ENCODE results near the gene ULBP2.

DNA sequence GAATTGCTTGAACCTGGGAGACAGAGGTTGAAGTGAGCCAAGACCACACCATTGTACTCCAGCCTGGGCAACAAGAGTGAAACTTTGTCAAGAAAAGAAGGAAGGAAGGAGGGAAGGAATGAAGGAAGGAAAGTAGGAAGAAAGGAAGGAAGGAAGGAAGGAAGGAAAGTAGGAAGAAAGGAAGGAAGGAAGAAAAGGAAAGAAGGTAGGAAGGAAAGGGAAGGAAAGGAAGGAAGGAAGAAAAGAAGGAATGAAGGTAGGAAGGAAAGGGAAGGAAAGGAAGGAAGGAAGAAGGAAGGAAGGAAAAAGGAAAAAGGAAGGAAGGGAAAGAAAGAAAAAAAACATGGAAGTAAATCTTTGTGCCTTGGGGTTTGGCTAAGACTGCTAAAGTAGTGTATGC lies 33.6 kb downstream of the ULBP2 start:
- TF ChIP-seq, protein P1, sequence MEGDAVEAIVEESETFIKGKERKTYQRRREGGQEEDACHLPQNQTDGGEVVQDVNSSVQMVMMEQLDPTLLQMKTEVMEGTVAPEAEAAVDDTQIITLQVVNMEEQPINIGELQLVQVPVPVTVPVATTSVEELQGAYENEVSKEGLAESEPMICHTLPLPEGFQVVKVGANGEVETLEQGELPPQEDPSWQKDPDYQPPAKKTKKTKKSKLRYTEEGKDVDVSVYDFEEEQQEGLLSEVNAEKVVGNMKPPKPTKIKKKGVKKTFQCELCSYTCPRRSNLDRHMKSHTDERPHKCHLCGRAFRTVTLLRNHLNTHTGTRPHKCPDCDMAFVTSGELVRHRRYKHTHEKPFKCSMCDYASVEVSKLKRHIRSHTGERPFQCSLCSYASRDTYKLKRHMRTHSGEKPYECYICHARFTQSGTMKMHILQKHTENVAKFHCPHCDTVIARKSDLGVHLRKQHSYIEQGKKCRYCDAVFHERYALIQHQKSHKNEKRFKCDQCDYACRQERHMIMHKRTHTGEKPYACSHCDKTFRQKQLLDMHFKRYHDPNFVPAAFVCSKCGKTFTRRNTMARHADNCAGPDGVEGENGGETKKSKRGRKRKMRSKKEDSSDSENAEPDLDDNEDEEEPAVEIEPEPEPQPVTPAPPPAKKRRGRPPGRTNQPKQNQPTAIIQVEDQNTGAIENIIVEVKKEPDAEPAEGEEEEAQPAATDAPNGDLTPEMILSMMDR (conservative IDR thresholded peaks at IDR 0.05 in 1 of 2, IDR thresholded peaks at IDR 0.05 in 1 of 2; ENCODE audit: extremely low read depth in 1 of 2, insufficient read depth in 1 of 2, low read depth in 1 of 2, low read length in 2 of 2), result no peak
- TF ChIP-seq EZH2 (IDR thresholded peaks at IDR 0.05; ENCODE audit: borderline replicate concordance, low read length), result no peak
